IMR-90 (cell line): ENCODE measurements around the gene TMEM212. TPM values are rescaled to one million over a fixed set of nuclear protein-coding genes. Genes with fewer than 3 reads are reported as not detected.

Experiments used
- ATAC-seq: fragments of 200-7000 bp; cut with Tn5 transposase; 2 replicates; pipeline ENCODE4 v1.9.1; 2020; ENCODE audit warnings: low read depth, mild to moderate bottlenecking, moderate library complexity
- BruUV-seq: library from RNA; stranded (reverse); fragments of 400-500 nt; replicated peaks from 2 replicates; lab custom pipeline; 2021; lab: Mats Ljungman, UMichigan
- CTCF ChIA-PET: fragments of 300-600 bp; formaldehyde crosslinking; extraction: SDS; loops from one replicate; lab custom pipeline; 2021; ENCODE audit warnings: antibody characterized with exemption; lab: Yijun Ruan, JAX
- POLR2A ChIA-PET: fragments of 300-600 bp; sonication (Branson Sonifier 250); formaldehyde crosslinking; loops from one replicate; lab custom pipeline; 2022; ENCODE audit warnings: antibody characterized with exemption; ENCODE audit not compliant: unreplicated experiment; lab: Charles Lee
- DNase-seq: peaks from one replicate; pipeline ENCODE4 v3.0.0; 2013
- H2AFZ ChIP-seq: replicated peaks from 2 replicates; pipeline ENCODE3; 2013; ENCODE audit warnings: low read length, mild to moderate bottlenecking; ENCODE audit not compliant: poor library complexity
- H2AK5ac ChIP-seq: 2 replicates; pipeline ENCODE4 v1.6.1; 2013; ENCODE audit warnings: low read depth, low read length, inconsistent platforms
- H2AK9ac ChIP-seq: replicated peaks from 2 replicates; pipeline ENCODE3; 2013; ENCODE audit warnings: mild to moderate bottlenecking, low read depth, low read length, moderate library complexity; ENCODE audit not compliant: poor library complexity
- H2BK120ac ChIP-seq: 2 replicates; pipeline ENCODE4 v1.6.1; 2013; ENCODE audit warnings: low read depth, low read length, inconsistent platforms
- H2BK15ac ChIP-seq: 3 replicates; pipeline ENCODE4 v1.6.1; 2013; ENCODE audit warnings: low read depth, low read length, inconsistent platforms
- H2BK20ac ChIP-seq: 2 replicates; pipeline ENCODE4 v1.6.1; 2013; ENCODE audit warnings: low read depth, mild to moderate bottlenecking, inconsistent platforms, low read length, moderate library complexity
- H2BK5ac ChIP-seq: 2 replicates; pipeline ENCODE4 v1.6.1; 2013; ENCODE audit warnings: mild to moderate bottlenecking, low read depth, low read length, inconsistent platforms; ENCODE audit not compliant: poor library complexity, severe bottlenecking
- H3K14ac ChIP-seq: replicated peaks from 2 replicates; pipeline ENCODE4 v1.6.1; 2013; ENCODE audit warnings: low read depth, low read length, inconsistent platforms
- H3K18ac ChIP-seq: 2 replicates; pipeline ENCODE4 v1.6.1; 2013; ENCODE audit warnings: low read depth, low read length, control low read depth
- H3K23ac ChIP-seq: 2 replicates; pipeline ENCODE4 v1.6.1; 2013; ENCODE audit warnings: low read depth, low read length, inconsistent platforms
- H3K27ac ChIP-seq: 2 replicates; pipeline ENCODE4 v1.5.1; 2013; ENCODE audit warnings: mild to moderate bottlenecking, control low read depth, low read length; ENCODE audit not compliant: insufficient read depth
- H3K27me3 ChIP-seq: 2 replicates; pipeline ENCODE4 v1.6.1; 2013; ENCODE audit warnings: low read length; ENCODE audit not compliant: control insufficient read depth, insufficient read depth
- H3K36me3 ChIP-seq: 2 replicates; pipeline ENCODE4 v1.6.1; 2013; ENCODE audit warnings: low read length, mixed read lengths; ENCODE audit not compliant: control insufficient read depth, insufficient read depth
- H3K4ac ChIP-seq: 2 replicates; pipeline ENCODE4 v1.6.1; 2013; ENCODE audit warnings: low read depth, low read length, inconsistent platforms
- H3K4me1 ChIP-seq: 2 replicates; pipeline ENCODE4 v1.6.1; 2013; ENCODE audit warnings: low read length, mixed read lengths; ENCODE audit not compliant: control insufficient read depth, insufficient read depth
- H3K4me2 ChIP-seq: 2 replicates; pipeline ENCODE4 v1.6.1; 2013; ENCODE audit warnings: low read depth, mild to moderate bottlenecking, control low read depth, low read length, moderate library complexity
- H3K4me3 ChIP-seq: 2 replicates; pipeline ENCODE4 v1.5.1; 2013; ENCODE audit warnings: low read depth, mild to moderate bottlenecking, control low read depth, low read length, moderate library complexity; ENCODE audit not compliant: insufficient read depth
- H3K56ac ChIP-seq: 2 replicates; pipeline ENCODE4 v1.6.1; 2013; ENCODE audit warnings: low read length, inconsistent platforms; ENCODE audit not compliant: insufficient read depth; ENCODE audit errors: extremely low read depth
- H3K79me1 ChIP-seq, 2 experiments: 2 replicates each; pipeline ENCODE4 v1.6.1; 2013; ENCODE audit warnings: low read length in 2 of 2, inconsistent platforms in 1 of 2, low read depth in 1 of 2
- H3K9ac ChIP-seq: 2 replicates; pipeline ENCODE4 v1.6.1; 2013; ENCODE audit warnings: low read depth, low read length, control low read depth
- H3K9me1 ChIP-seq: 2 replicates; pipeline ENCODE4 v1.6.1; 2013; ENCODE audit warnings: low read length, inconsistent platforms; ENCODE audit not compliant: insufficient read depth
- H3K9me3 ChIP-seq: 2 replicates; pipeline ENCODE4 v1.6.1; 2013; ENCODE audit warnings: low read length; ENCODE audit not compliant: control insufficient read depth, insufficient read depth
- H4K20me1 ChIP-seq: 2 replicates; pipeline ENCODE4 v1.6.1; 2013; ENCODE audit warnings: low read length, inconsistent platforms; ENCODE audit not compliant: insufficient read depth
- H4K5ac ChIP-seq: 2 replicates; pipeline ENCODE4 v1.6.1; 2013; ENCODE audit warnings: mild to moderate bottlenecking, low read depth, low read length, control low read depth
- H4K8ac ChIP-seq, 2 experiments: 2 replicates each; pipeline ENCODE4 v1.6.1; 2013; ENCODE audit warnings: low read depth in 2 of 2, low read length in 2 of 2, control low read depth in 1 of 2, inconsistent platforms in 1 of 2
- H4K91ac ChIP-seq: 2 replicates; pipeline ENCODE4 v1.6.1; 2013; ENCODE audit warnings: low read depth, low read length, inconsistent platforms; ENCODE audit not compliant: insufficient read depth
- BHLHE40 ChIP-seq: fragments of 150-350 bp; IDR thresholded peaks from 2 replicates; pipeline ENCODE4 v1.6.1; 2016; ENCODE audit warnings: mild to moderate bottlenecking, low read depth, low read length
- CEBPB ChIP-seq: IDR thresholded peaks from 2 replicates; pipeline ENCODE4 v1.6.1; 2012; ENCODE audit warnings: low read depth, low read length, improper control_type of control experiment
- CHD1 ChIP-seq: IDR thresholded peaks from 2 replicates; pipeline ENCODE4 v1.6.1; 2012; ENCODE audit warnings: low read depth, low read length, improper control_type of control experiment
- CTCF ChIP-seq: conservative IDR thresholded peaks from 2 replicates; pipeline ENCODE4 v1.5.1; 2012; ENCODE audit warnings: mild to moderate bottlenecking, low read depth, low read length, improper control_type of control experiment
- ELK1 ChIP-seq: fragments of 150-350 bp; IDR thresholded peaks from 2 replicates; pipeline ENCODE4 v1.6.1; 2016; ENCODE audit warnings: low read depth, mild to moderate bottlenecking, low read length, moderate library complexity, borderline replicate concordance
- FOS ChIP-seq: fragments of 150-350 bp; IDR thresholded peaks from 2 replicates; pipeline ENCODE4 v1.6.1; 2016; ENCODE audit warnings: low read depth, low read length
- MAFK ChIP-seq: IDR thresholded peaks from 2 replicates; pipeline ENCODE4 v1.6.1; 2012; ENCODE audit warnings: low read depth, low read length, improper control_type of control experiment
- MAZ ChIP-seq: IDR thresholded peaks from 2 replicates; pipeline ENCODE4 v1.6.1; 2012; ENCODE audit warnings: low read depth, mild to moderate bottlenecking, low read length, improper control_type of control experiment, moderate library complexity, borderline replicate concordance
- MXI1 ChIP-seq: IDR thresholded peaks from 2 replicates; pipeline ENCODE4 v1.6.1; 2012; ENCODE audit warnings: low read depth, mild to moderate bottlenecking, low read length, moderate library complexity, borderline replicate concordance
- NFE2L2 ChIP-seq: fragments of 150-350 bp; IDR thresholded peaks from 2 replicates; pipeline ENCODE4 v1.6.1; 2016; ENCODE audit warnings: low read depth, mild to moderate bottlenecking, low read length
- RAD21 ChIP-seq: IDR thresholded peaks from 2 replicates; pipeline ENCODE4 v1.6.1; 2012; ENCODE audit warnings: low read length, improper control_type of control experiment
- RCOR1 ChIP-seq: IDR thresholded peaks from 2 replicates; pipeline ENCODE4 v1.6.1; 2012; ENCODE audit warnings: mild to moderate bottlenecking, low read length, improper control_type of control experiment; ENCODE audit not compliant: insufficient replicate concordance
- RFX5 ChIP-seq: IDR thresholded peaks from 2 replicates; pipeline ENCODE4 v1.8.0; 2012; ENCODE audit warnings: low read depth, mild to moderate bottlenecking, low read length, moderate library complexity
- SMC3 ChIP-seq: fragments of 150-350 bp; IDR thresholded peaks from 2 replicates; pipeline ENCODE4 v1.6.1; 2016; ENCODE audit warnings: low read depth, mild to moderate bottlenecking, antibody characterized with exemption, low read length, moderate library complexity
- USF2 ChIP-seq: fragments of 150-350 bp; IDR thresholded peaks from 2 replicates; pipeline ENCODE4 v1.6.1; 2017; ENCODE audit warnings: mild to moderate bottlenecking, antibody characterized with exemption, low read length, low read depth
- WGBS, 2 experiments: methylation state at CpG; one replicate each; pipeline versions ENCODE4 v1.1.5 to v1.1.7; 2013; ENCODE audit warnings: missing lambda C conversion rate in 2 of 2; ENCODE audit not compliant: insufficient read length in 1 of 2; ENCODE audit errors: extremely low coverage in 2 of 2; 5-methylcytosine and 5-hydroxymethylcytosine counted together
- dilution Hi-C: fragments of 300-500 bp; cut with HindIII; formaldehyde crosslinking; loops from one replicate; pipeline ENCODE4 v1.14.3; 2018; ENCODE audit warnings: low sequenced_read_pairs; ENCODE audit not compliant: unreplicated experiment
- in situ Hi-C: fragments of 300-500 bp; cut with MboI; formaldehyde crosslinking; loops from 3 replicates; pipeline ENCODE4 v1.14.3; 2019; ENCODE audit warnings: low sequenced_read_pairs, inconsistent platforms, mixed read lengths
- intact Hi-C: fragments of 100-400 bp; cut with micrococcal nuclease; formaldehyde crosslinking; loops from 2 replicates; pipeline ENCODE4 v1.10.0; 2022
- polyA plus RNA-seq, 3 experiments: library from polyadenylated mRNA; depleted of rRNA; stranded (reverse); fragments of >200 nt; gene quantifications; 2 replicates each; pipeline ENCODE4 v1.2.3, GENCODE V29; 2012; ENCODE audit warnings: low replicate concordance in 1 of 3
- total RNA-seq: library from RNA; depleted of rRNA; stranded (reverse); fragments of >200 nt; gene quantifications from 2 replicates; pipeline ENCODE4 v1.2.3, GENCODE V29; 2012

The TMEM212 gene
- total and polyA plus RNA-seq, 2 of the 4 experiments (the other 2 are of a cell fraction) = not detected

- Histone ChIP-seq H3K4ac (peak overlapping the region; percentile 65; the same call in 1 of the 2 replicates), H3K23ac (no peak overlapping the region), H3K14ac (0 out of 2 replicates have a peak overlapping the region, but pooled peaks have one; percentile 40), H2BK5ac (peak overlapping the region; percentile 38), H3K27me3 (no peaks in the 10 kb centered on the region), H4K91ac (0 out of 2 replicates have a peak overlapping the region, but pooled peaks have one; percentile 51), H3K79me1 (0 out of 4 replicates have a peak, but pooled peaks cover 0 to 4% of the 10 kb centered on the region in 2 experiments), H2AK5ac (peak overlapping the region; percentile 47; the same call in 1 of the 2 replicates), H3K18ac (peak overlapping the region; percentile 83), H2BK120ac (peak overlapping the region; percentile 16; the same call in 1 of the 2 replicates), H3K4me1 (peaks cover 8% of the 10 kb centered on the region), H2AK9ac (no peak overlapping the region), H4K5ac (peak overlapping the region; percentile 55; the same call in 1 of the 2 replicates), H3K27ac (peak overlapping the region; percentile 18; the same call in 1 of the 2 replicates), H2BK15ac (0 out of 3 replicates have a peak overlapping the region, but pooled peaks have one; percentile 45), H4K8ac (0 out of 4 replicates have a peak overlapping the region, but pooled peaks of 1 of the 2 experiments have one; percentile 46), H3K9me1 (no peaks in the 10 kb centered on the region; the same call in 1 of the 2 replicates), H2BK20ac (0 out of 2 replicates have a peak overlapping the region, but pooled peaks have one; percentile 60), H4K20me1 (no peaks in the 10 kb centered on the region), H3K9me3 (no peaks in the 10 kb centered on the region), H3K56ac (no peak overlapping the region), H3K4me3 (no peak overlapping the region), H3K9ac (no peak overlapping the region), H3K4me2 (no peak overlapping the region), H3K36me3 (no peaks in the 10 kb centered on the region), H2AFZ (no peak overlapping the region)
- no CpG with 5 or more reads among the region's 5 CpGs for WGBS, 2 experiments
- CTCF ChIA-PET = interaction anchor here (1.3 kb wide), 1 partner anchor 11 kb away, joined by 7 read pairs; no protein-coding TSS in a partner anchor
- DNase-seq (no peak), ATAC-seq (no peak)
- in situ Hi-C loops (no loop called here), dilution Hi-C loops (no loop called here), intact Hi-C loops (loop anchor here (2.0 to 5.0 kb wide), 2 partner anchors 51 to 206 kb away; partner anchors contain the start of gene FNDC3B)
- POLR2A ChIA-PET = no interaction called here
- no TSS peak for BruUV-seq
- TF ChIP-seq CHD1 = no peak
- TF ChIP-seq NFE2L2 = no peak
- TF ChIP-seq RAD21 = no peak
- no peak for TF ChIP-seq MAFK
- no peak for TF ChIP-seq SMC3
- TF ChIP-seq MXI1 = no peak
- TF ChIP-seq CEBPB = no peak
- TF ChIP-seq RFX5 = no peak
- TF ChIP-seq MAZ = no peak
- TF ChIP-seq CTCF = no peak
- no peak for TF ChIP-seq USF2
- TF ChIP-seq BHLHE40 = no peak
- TF ChIP-seq ELK1 = no peak
- TF ChIP-seq FOS = no peak
- TF ChIP-seq RCOR1 = no peak
Measured at GRCh38 chr3:171832989-171833388, 10.2 kb upstream of the TMEM212 start.
